HepG2 (cell line): ENCODE measurements around the gene ARHGEF12.

Source experiments
- HCFC1 ChIP-seq: fragments of 150-350 bp; IDR thresholded peaks from 2 replicates; pipeline ENCODE4 v1.6.1; 2014; ENCODE audit warnings: low read depth, low read length
- MTA3 ChIP-seq: sonication (generic); formaldehyde crosslinking; IDR thresholded peaks from 2 replicates; pipeline ENCODE4 v1.4.0; 2020; ENCODE audit warnings: missing genetic modification reagents
- NFIC ChIP-seq: IDR thresholded peaks from 2 replicates; pipeline ENCODE4 v1.6.1; 2012; ENCODE audit warnings: mild to moderate bottlenecking, low read length, inconsistent platforms
- NFYC ChIP-seq: IDR thresholded peaks from 2 replicates; pipeline ENCODE4 v1.6.1; 2016; ENCODE audit warnings: missing genetic modification reagents, missing compliant biosample characterization
- SUZ12 ChIP-seq: fragments of 150-350 bp; IDR thresholded peaks from 2 replicates; pipeline ENCODE4 v1.6.1; 2014; ENCODE audit warnings: low read depth, low read length
- ZSCAN25 ChIP-seq: sonication (generic); formaldehyde crosslinking; IDR thresholded peaks from 2 replicates; pipeline ENCODE4 v1.8.0; 2022; ENCODE audit warnings: mild to moderate bottlenecking, missing genetic modification reagents
- TF ChIP-seq, protein P1 (sequence below): sonication (generic); formaldehyde crosslinking; IDR thresholded peaks from 2 replicates; pipeline ENCODE4 v1.8.1; 2023; ENCODE audit warnings: mild to moderate bottlenecking, missing genetic modification reagents, borderline replicate concordance
- TF ChIP-seq, protein P2 (sequence below): sonication (generic); formaldehyde crosslinking; IDR thresholded peaks from 2 replicates; pipeline ENCODE4 v1.4.0; 2020; ENCODE audit warnings: missing genetic modification reagents
- TF ChIP-seq, protein P3 (sequence below): sonication (generic); formaldehyde crosslinking; IDR thresholded peaks from 2 replicates; pipeline ENCODE4 v1.5.0; 2020; ENCODE audit warnings: mild to moderate bottlenecking, missing genetic modification reagents, moderate library complexity
- TF ChIP-seq, protein P4 (sequence below), 2 experiments: IDR thresholded peaks; 2 replicates each; pipeline ENCODE4 v1.6.1; 2011 to 2012; ENCODE audit warnings: low read length in 2 of 2, borderline replicate concordance in 1 of 2, low read depth in 1 of 2, mild to moderate bottlenecking in 1 of 2, moderate library complexity in 1 of 2

DNA sequence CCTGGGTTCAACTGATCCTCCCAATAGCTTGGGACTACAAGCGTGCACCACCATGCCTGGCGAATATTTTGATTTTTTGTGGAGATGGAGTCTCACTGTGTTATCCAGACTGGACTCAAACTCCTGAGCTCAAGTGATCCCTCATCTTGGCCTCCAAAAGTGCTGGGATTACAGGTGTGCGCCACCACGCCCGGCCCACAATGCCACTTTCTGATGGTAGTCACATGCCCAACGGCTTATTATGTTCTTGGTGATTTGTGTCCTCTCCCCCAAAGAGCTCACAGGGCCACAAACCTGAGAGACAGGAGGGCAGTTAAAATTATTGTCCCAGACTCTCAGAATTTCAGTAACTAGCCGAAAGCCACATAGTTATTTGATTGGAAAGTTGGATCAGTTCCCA, 185.0 kb downstream of the ARHGEF12 start:
- TF ChIP-seq, protein P1, sequence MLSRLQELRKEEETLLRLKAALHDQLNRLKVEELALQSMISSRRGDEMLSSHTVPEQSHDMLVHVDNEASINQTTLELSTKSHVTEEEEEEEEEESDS (CRISPR knock-in tag), result no peak
- no peak for TF ChIP-seq NFYC (CRISPR knock-in tag)
- no peak for TF ChIP-seq ZSCAN25
- no peak for TF ChIP-seq SUZ12
- TF ChIP-seq, protein P2, sequence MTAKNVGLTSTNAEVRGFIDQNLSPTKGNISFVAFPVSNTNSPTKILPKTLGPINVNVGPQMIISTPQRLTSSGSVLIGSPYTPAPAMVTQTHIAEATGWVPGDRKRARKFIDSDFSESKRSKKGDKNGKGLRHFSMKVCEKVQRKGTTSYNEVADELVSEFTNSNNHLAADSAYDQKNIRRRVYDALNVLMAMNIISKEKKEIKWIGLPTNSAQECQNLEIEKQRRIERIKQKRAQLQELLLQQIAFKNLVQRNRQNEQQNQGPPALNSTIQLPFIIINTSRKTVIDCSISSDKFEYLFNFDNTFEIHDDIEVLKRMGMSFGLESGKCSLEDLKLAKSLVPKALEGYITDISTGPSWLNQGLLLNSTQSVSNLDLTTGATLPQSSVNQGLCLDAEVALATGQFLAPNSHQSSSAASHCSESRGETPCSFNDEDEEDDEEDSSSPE (CRISPR knock-in tag), result no peak
- TF ChIP-seq, protein P3, sequence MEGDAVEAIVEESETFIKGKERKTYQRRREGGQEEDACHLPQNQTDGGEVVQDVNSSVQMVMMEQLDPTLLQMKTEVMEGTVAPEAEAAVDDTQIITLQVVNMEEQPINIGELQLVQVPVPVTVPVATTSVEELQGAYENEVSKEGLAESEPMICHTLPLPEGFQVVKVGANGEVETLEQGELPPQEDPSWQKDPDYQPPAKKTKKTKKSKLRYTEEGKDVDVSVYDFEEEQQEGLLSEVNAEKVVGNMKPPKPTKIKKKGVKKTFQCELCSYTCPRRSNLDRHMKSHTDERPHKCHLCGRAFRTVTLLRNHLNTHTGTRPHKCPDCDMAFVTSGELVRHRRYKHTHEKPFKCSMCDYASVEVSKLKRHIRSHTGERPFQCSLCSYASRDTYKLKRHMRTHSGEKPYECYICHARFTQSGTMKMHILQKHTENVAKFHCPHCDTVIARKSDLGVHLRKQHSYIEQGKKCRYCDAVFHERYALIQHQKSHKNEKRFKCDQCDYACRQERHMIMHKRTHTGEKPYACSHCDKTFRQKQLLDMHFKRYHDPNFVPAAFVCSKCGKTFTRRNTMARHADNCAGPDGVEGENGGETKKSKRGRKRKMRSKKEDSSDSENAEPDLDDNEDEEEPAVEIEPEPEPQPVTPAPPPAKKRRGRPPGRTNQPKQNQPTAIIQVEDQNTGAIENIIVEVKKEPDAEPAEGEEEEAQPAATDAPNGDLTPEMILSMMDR (CRISPR knock-in tag), result no peak
- TF ChIP-seq HCFC1, result no peak
- no peak for TF ChIP-seq NFIC
- TF ChIP-seq, protein P4, sequence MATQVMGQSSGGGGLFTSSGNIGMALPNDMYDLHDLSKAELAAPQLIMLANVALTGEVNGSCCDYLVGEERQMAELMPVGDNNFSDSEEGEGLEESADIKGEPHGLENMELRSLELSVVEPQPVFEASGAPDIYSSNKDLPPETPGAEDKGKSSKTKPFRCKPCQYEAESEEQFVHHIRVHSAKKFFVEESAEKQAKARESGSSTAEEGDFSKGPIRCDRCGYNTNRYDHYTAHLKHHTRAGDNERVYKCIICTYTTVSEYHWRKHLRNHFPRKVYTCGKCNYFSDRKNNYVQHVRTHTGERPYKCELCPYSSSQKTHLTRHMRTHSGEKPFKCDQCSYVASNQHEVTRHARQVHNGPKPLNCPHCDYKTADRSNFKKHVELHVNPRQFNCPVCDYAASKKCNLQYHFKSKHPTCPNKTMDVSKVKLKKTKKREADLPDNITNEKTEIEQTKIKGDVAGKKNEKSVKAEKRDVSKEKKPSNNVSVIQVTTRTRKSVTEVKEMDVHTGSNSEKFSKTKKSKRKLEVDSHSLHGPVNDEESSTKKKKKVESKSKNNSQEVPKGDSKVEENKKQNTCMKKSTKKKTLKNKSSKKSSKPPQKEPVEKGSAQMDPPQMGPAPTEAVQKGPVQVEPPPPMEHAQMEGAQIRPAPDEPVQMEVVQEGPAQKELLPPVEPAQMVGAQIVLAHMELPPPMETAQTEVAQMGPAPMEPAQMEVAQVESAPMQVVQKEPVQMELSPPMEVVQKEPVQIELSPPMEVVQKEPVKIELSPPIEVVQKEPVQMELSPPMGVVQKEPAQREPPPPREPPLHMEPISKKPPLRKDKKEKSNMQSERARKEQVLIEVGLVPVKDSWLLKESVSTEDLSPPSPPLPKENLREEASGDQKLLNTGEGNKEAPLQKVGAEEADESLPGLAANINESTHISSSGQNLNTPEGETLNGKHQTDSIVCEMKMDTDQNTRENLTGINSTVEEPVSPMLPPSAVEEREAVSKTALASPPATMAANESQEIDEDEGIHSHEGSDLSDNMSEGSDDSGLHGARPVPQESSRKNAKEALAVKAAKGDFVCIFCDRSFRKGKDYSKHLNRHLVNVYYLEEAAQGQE (IDR thresholded peaks at IDR 0.05; ENCODE audit: borderline replicate concordance in 1 of 2, low read depth in 1 of 2, low read length in 2 of 2), result no peak
- no peak for TF ChIP-seq MTA3 (CRISPR knock-in tag)
